HAP-1 (cell line): ENCODE measurements around the gene KDM4B.

Source experiments
- DNase-seq, 2 experiments: peaks; one replicate each; pipeline ENCODE4 v3.0.0-alpha.2; 2016 to 2020; ENCODE audit warnings: low spot score in 2 of 2
- H3K27me3 ChIP-seq: fragments of 250-450 bp; sonication (Bioruptor Pico); 2 replicates; pipeline ENCODE4 v1.5.1; 2020; ENCODE audit warnings: low read depth, mild to moderate bottlenecking, moderate library complexity
- H3K36me3 ChIP-seq: fragments of 250-450 bp; sonication (Bioruptor Pico); replicated peaks from 2 replicates; pipeline ENCODE4 v1.5.1; 2020; ENCODE audit warnings: mild to moderate bottlenecking
- H3K4me1 ChIP-seq: fragments of 250-450 bp; sonication (Bioruptor Pico); 2 replicates; pipeline ENCODE4 v1.5.1; 2020; ENCODE audit warnings: mild to moderate bottlenecking
- H3K4me3 ChIP-seq: fragments of 250-450 bp; sonication (Bioruptor Pico); 2 replicates; pipeline ENCODE4 v1.5.1; 2020; ENCODE audit warnings: mild to moderate bottlenecking, moderate library complexity
- H3K9me3 ChIP-seq: fragments of 250-450 bp; sonication (Bioruptor Pico); 2 replicates; pipeline ENCODE4 v1.5.1; 2020; ENCODE audit warnings: mild to moderate bottlenecking, moderate library complexity
- in situ Hi-C: fragments of 300-500 bp; cut with MboI; formaldehyde crosslinking; loops from 3 replicates; pipeline ENCODE4 v1.14.3; 2020; ENCODE audit warnings: low sequenced_read_pairs, inconsistent platforms, mixed read lengths

Gene KDM4B

GRCh38 chr19:5141850-5142724 lies 173.2 kb downstream of the KDM4B start:
- no peak for DNase-seq
- peaks cover 15% of the 10 kb centered on the region for H3K36me3 ChIP-seq
- no peaks in the 10 kb centered on the region for H3K9me3 ChIP-seq
- H3K4me3 ChIP-seq = no peak overlapping the region
- in situ Hi-C loops = no loop called here
- no peaks in the 10 kb centered on the region for H3K4me1 ChIP-seq
- no peaks in the 10 kb centered on the region for H3K27me3 ChIP-seq

DNA sequence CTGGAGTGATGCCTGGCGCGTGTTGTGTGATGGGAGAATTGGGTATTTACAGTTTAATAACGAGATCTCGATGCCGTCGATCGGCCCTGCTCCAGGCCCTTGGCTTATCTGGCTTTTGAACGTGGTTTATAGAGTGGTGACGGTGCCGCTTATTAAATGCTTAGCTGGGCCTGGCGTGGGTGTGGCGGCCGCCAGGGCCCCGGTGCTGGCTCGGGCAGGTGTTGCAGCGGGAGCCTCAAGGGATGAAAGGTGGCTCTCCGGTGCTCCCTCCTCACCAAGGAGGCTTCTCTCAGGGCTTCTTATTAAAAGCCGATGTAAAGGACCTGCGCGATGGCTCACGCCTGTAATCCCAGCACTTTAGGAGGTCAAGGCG lies 173.8 kb downstream of the KDM4B start:
- no peaks in the 10 kb centered on the region for H3K4me1 ChIP-seq
- DNase-seq = no peak
- no peaks in the 10 kb centered on the region for H3K27me3 ChIP-seq
- H3K4me3 ChIP-seq = no peak overlapping the region
- no peaks in the 10 kb centered on the region for H3K9me3 ChIP-seq
- H3K36me3 ChIP-seq = peaks cover 10% of the 10 kb centered on the region
- in situ Hi-C loops = no loop called here

DNA sequence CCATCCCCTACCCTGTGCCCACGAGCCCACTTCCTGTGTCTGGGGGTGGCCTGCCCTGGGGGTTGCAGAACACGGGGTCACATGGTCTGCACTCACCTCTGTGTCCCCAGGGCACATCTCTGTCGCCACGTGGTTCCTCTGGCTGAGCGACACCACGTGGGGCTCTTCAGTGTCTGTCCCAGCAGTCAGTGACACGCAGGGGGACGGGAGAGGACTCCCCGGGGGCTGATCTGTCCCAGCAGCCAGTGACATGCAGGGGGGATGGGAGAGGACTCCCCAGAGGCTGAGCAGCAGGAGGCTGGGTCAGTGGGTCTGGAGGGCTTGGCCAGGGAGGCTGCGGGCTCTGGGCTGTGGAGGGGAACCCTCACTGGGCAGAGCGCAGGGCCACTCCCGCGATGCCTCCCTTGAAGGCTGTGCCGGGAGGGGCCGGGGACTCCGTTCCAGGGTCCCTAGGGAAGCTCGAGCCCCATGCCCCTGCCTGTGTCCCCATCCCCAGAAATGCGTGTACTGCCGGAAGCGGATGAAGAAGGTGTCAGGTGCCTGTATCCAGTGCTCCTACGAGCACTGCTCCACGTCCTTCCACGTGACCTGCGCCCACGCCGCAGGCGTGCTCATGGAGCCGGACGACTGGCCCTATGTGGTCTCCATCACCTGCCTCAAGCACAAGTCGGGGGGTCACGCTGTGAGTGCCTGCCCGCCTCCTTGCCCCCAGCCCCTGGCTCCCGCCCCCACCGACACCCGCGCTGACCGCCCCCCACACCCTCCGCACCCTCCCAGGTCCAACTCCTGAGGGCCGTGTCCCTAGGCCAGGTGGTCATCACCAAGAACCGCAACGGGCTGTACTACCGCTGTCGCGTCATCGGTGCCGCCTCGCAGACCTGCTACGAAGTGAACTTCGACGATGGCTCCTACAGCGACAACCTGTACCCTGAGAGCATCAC lies 174.8 kb downstream of the KDM4B start:
- Histone ChIP-seq H3K27me3 (no peaks in the 10 kb centered on the region), H3K36me3 (peaks cover 3% of the 10 kb centered on the region), H3K4me3 (no peak overlapping the region), H3K9me3 (no peaks in the 10 kb centered on the region), H3K4me1 (no peaks in the 10 kb centered on the region)
- in situ Hi-C loops = no loop called here
- DNase-seq = no peak

- in situ Hi-C loops = no loop called here
- no peak for DNase-seq
- Histone ChIP-seq H3K36me3 (peaks cover 3% of the 10 kb centered on the region; the same call in 1 of the 2 replicates), H3K4me1 (no peaks in the 10 kb centered on the region), H3K9me3 (no peaks in the 10 kb centered on the region), H3K4me3 (no peak overlapping the region), H3K27me3 (no peaks in the 10 kb centered on the region)
Measured at GRCh38 chr19:5144545-5145179, 175.7 kb downstream of the KDM4B start.

DNA sequence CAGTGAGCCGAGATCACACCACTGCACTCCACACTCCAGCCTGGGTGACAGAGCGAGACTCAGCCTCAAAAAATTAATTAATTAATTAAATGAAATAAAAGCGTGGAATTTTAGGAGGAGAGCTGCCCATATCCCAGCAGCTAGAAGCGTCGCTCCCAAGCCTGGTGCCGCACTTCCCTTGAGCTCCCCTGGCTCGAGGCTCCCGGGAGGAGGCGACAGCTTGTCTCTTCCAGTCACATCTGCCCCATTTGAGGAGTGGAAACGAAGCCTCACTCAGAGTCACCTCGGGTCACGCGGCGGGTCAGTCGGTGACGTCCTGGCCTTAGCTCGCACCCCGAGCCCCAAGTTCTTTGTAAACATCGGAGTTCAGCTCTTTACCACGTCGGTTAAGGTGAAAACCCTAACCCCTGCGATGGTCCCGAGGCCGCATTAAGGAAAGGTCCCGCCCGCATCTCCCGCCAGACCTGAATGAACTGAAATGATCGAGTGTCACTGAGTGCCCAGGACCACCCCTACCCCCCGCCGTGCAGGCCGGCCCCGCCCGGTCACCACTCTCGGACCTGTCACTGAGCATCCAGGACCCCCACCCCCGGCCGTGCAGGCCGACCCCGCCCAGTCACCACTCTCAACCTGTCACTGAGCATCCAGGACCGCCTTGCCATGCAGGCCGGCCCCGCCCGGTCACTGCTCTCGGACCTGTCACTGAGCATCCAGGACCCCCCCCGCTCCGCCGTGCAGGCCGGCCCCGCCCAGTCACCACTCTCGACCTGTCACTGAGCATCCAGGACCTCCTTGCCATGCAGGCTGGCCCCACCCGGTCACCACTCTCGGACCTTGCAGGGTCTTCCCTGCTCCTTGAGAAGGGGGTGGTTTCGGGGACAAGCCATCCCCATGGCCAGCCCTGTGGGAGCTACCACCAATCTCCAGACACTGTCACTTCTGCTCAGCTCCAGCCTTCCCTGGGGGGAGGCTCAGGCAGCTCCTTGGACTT lies 176.9 kb downstream of the KDM4B start:
- in situ Hi-C loops = no loop called here
- Histone ChIP-seq H3K27me3 (no peaks in the 10 kb centered on the region), H3K4me1 (no peaks in the 10 kb centered on the region), H3K36me3 (peaks cover 3% of the 10 kb centered on the region; the same call in 1 of the 2 replicates), H3K9me3 (no peaks in the 10 kb centered on the region), H3K4me3 (no peak overlapping the region)
- no peak for DNase-seq

DNA sequence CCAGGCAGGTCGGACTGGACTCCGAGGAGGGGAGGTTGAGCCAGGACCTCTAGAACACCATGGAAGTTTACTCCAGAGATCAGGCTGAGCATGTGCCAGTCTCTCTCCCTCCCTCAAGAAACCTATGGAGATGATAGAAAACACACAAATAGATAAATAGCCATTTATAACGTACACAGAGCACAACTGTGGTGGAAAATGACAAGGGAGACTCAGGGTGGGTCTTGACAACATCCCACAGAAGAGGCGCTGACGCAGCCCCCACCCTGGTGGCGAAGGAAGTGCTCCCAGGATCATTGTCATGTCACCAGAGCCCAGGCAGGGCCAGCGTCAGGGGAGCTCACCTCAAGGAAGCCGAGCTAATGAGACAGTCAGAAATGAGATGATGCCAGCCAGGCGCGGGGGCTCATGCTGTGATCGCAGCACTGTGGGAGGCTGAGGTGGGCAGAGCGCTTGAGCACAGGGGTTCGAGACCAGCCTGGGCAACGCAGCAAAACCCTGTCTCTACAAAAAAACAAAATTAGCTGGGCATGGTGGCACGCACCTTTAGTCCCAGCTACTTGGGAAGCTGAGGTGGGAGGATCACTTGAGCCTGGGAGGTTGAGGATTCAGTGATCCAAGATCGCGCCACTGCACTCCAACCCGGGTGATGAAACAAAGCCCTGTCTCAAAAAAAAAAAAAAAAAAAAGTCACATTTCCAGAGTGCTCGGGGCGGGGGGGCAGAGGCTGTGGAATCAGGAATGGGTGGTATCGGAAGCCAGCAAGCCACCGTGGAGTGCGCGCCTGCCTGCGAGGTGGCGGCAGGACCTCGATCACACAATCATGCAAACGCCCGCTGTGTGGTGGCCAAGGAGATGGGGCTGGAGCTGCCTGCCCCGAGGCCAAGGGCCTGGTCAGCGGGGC lies 178.4 kb downstream of the KDM4B start:
- Histone ChIP-seq H3K27me3 (no peaks in the 10 kb centered on the region), H3K9me3 (no peaks in the 10 kb centered on the region), H3K4me1 (no peaks in the 10 kb centered on the region), H3K4me3 (no peak overlapping the region), H3K36me3 (peaks cover 3% of the 10 kb centered on the region; the same call in 1 of the 2 replicates)
- in situ Hi-C loops = no loop called here
- no peak for DNase-seq

- H3K9me3 ChIP-seq = no peaks in the 10 kb centered on the region
- in situ Hi-C loops = no loop called here
- H3K4me1 ChIP-seq = no peaks in the 10 kb centered on the region
- H3K4me3 ChIP-seq = no peak overlapping the region
- H3K27me3 ChIP-seq = no peaks in the 10 kb centered on the region
- no peak for DNase-seq
- H3K36me3 ChIP-seq = peaks cover 3% of the 10 kb centered on the region; the same call in 1 of the 2 replicates
Measured at GRCh38 chr19:5147978-5148793, 179.3 kb downstream of the KDM4B start.

GRCh38 chr19:5148794-5149190 lies 179.9 kb downstream of the KDM4B start:
- Histone ChIP-seq H3K36me3 (peaks cover 3% of the 10 kb centered on the region; the same call in 1 of the 2 replicates), H3K9me3 (no peaks in the 10 kb centered on the region), H3K27me3 (no peaks in the 10 kb centered on the region), H3K4me1 (no peaks in the 10 kb centered on the region), H3K4me3 (no peak overlapping the region)
- in situ Hi-C loops = no loop called here
- DNase-seq = no peak

- Histone ChIP-seq H3K27me3 (no peaks in the 10 kb centered on the region), H3K9me3 (no peaks in the 10 kb centered on the region), H3K4me1 (no peaks in the 10 kb centered on the region), H3K4me3 (no peak overlapping the region), H3K36me3 (peaks cover 3% of the 10 kb centered on the region; the same call in 1 of the 2 replicates)
- in situ Hi-C loops = no loop called here
- no peak for DNase-seq
Measured at GRCh38 chr19:5149508-5149907, 180.6 kb downstream of the KDM4B start.

- in situ Hi-C loops = no loop called here
- H3K36me3 ChIP-seq = no peaks in the 10 kb centered on the region
- DNase-seq = no peak
- no peaks in the 10 kb centered on the region for H3K4me1 ChIP-seq
- no peaks in the 10 kb centered on the region for H3K27me3 ChIP-seq
- no peaks in the 10 kb centered on the region for H3K9me3 ChIP-seq
- H3K4me3 ChIP-seq = no peak overlapping the region
Measured at GRCh38 chr19:5149932-5150901, 181.3 kb downstream of the KDM4B start.
